GM04504 (cell line): ENCODE results near the gene BRDT.

ENCODE experiments used
- DNase-seq: peaks from one replicate; pipeline ENCODE4 v3.0.0-alpha.2; 2012; ENCODE audit warnings: low read depth

BRDT gene

DNA sequence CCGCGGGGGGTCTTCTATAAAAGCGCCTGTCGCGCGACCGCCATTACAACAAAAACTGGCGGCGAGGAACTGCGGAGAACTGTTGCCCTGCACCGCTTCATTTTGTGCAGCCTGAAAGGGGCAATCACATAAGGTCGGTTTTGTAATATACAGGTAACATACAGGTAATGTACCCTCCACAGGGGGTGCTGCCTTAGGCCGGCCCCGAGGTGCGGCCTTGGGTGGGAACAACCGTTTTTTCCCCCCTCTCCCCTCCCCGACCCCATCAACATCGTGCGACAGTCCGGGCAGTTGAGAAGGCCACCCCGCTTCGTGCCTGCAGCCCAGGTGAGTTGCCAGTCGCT is at the start of gene BRDT:
TSS of gene BRDT (plus strand) at position 46 of the 344 bp plus-strand sequence. CDS start 13,354 bp downstream, outside the sequence.
- no peak for DNase-seq

GRCh38 chr1:91900562-91900961 is 48.6 kb upstream of the BRDT start:
- no peak for DNase-seq

DNA sequence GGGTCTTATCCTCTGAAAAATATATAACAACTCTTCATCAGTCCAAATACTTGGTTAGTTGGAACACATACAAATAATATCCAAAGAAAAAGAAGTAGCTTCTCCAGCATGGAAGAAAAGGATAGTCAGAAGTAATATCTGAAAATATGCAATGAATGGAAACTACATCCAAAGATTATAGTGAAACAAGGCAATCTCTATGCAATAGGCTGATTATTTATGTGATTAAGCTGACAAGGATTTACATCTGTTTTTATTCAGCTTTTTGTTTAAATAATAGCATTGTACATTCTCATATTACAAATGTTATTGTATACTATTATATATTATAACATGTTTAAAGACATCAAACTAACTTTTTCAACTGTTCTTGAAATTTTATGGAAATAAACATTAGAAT is 48.0 kb upstream of the BRDT start:
- DNase-seq = no peak

DNA sequence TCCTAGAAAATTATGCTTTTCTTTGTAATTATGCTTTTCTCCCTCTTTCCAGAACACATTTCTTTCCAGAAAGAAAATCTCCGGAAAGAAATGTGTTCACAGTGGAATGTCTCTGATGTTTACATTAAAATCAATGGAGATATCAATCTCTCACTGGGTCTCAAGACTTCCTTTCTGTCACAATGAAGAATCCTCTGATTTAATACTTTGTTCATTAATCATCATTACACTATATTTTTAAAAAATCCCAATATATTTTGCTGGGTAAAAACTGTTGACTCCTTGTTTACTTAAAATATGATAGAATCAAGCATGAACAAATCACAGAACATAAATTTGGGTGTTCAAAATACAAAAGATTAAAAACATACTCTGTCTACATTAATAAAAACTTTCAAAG is 36.9 kb upstream of the BRDT start:
- no peak for DNase-seq

GRCh38 chr1:91913018-91913417 is 36.2 kb upstream of the BRDT start:
- no peak for DNase-seq

GRCh38 chr1:91916046-91916445 is 33.2 kb upstream of the BRDT start:
- no peak for DNase-seq

DNA sequence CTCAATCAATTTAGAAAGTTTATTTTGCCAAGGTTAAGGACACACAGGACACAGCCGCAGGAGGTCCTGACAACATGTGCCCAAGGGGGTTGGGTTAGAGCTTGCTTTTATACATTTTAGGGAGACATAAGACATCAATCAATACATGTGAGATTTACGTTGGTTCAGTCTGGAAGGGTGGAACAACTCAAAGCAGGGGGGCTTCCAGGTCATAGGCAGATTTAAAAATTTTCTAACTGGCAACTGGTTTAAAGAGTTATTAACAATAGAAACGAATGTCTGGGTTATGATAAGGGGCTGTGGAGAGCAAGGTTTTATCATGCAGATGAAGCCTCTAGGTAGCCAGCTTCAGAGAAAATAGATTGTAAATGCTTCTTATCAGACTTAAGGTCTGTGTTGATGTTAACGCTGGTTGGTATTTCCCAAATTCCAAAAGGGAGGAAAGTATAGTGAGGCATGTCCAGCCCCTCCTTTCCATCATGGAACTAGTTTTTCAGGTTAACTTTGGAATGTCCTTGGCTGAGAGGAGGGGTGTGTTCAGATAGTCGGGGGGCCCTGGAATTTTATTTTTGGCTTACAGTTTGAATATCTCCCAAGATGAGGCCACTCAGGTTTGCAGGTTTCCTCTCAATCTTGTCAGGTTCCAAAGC is 32.3 kb upstream of the BRDT start:
- no peak for DNase-seq

- no peak for DNase-seq
Observed at GRCh38 chr1:91919962-91920361, 29.2 kb upstream of the BRDT start.

GRCh38 chr1:91924146-91924545 is 25.1 kb upstream of the BRDT start:
- peak; percentile 65 for DNase-seq

DNA sequence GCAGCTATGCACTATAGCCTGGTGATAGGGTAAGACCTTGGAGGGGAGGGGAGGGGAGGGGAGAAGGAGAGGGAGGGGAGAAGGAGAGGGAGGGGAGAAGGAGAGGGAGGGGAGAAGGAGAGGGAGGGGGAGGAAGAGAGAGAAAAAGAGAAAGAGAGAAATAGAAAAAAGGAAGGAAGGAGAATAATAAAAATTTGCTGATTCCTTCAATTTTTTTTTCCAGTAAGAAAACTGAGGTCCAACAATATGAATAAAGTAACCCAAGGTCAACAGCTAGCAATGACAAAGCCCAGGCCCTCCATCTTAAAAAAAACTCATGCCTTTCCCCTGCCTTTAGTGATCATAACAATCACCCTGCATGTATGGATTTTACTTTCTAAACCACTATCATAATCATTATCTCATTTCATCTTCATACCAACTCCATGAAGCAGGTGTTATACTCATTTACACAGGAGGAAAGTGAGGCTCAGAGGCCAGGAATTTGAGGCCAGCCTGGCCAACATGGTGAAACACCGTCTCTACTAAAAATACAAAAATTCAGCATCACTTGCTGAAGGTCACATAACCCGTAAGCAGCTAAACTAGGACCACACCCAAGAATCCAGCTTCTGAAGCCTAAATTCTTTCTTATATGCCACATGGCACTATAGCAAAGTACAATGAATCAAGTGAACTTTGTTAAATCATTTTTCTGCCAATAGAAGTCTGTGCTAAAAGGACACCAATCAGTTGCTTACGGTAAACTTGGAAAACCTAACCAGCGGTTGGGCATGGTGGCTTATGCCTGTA is 23.4 kb upstream of the BRDT start:
- DNase-seq = no peak

DNA sequence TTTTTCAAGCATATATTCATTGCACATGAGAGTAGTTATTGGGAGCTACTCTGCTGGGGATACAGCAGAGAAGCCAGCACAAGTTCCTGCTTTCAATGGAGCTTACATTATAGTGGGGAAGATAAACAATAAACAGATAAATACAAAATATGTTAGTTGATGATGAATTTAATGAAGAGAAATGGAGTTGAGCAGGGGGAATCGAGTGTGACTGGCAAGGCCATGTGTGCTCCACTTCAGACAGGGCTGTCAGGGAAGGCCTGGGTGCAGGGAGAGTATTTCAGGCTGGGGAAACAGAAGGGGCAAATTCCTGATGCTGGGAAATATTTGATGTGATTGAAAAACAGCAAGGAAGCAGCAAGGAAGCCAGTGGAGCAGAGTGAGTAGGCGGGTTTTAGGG is 21.2 kb upstream of the BRDT start:
- no peak for DNase-seq

- DNase-seq = no peak
Observed at GRCh38 chr1:91929250-91929649, 20.0 kb upstream of the BRDT start.

DNA sequence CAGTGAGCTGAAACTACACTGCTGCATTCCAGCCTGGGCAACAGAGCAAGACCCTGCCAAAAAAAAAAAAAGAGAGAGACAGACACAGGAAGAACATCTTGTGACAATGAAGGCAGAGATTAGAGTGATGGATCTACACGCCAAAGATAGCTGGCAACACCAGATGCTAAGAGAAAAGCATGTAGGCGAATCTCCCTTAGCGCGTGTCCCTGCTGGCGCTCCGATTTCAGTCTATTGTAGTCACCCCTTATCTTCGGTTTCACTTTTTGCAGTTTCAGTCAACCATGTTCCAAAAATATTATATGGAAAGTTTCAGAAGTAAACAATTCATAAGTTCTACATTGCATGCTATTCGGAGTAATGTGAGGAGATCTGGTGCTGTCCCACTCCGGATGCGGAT is 11.6 kb upstream of the BRDT start:
- no peak for DNase-seq

- DNase-seq = no peak
Observed at GRCh38 chr1:91940496-91940895, 8.7 kb upstream of the BRDT start.

DNA sequence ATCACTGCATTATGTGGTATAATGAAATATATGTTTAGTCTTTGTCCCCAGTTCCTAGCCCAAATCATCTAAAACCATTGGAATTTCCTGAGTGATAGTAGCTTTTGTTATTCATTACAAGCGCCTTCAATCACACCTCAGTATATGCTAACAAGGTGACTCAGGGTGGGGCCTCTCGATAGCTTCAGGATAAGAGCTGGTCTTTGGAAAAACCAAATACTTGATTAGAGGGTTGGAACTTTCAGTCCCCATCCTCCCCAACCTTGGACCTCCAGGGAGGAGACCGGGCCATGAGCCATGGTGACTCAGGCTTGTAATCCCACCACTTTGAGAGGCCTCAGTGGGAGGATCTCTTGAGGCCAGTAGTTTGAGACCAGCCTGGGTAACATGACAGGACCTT is 5.1 kb upstream of the BRDT start:
- no peak for DNase-seq

- no peak for DNase-seq
Observed at GRCh38 chr1:91948097-91948496, 1.1 kb upstream of the BRDT start.

- DNase-seq = no peak
Observed at GRCh38 chr1:91948501-91949355, 473 bp upstream of the BRDT start.

DNA sequence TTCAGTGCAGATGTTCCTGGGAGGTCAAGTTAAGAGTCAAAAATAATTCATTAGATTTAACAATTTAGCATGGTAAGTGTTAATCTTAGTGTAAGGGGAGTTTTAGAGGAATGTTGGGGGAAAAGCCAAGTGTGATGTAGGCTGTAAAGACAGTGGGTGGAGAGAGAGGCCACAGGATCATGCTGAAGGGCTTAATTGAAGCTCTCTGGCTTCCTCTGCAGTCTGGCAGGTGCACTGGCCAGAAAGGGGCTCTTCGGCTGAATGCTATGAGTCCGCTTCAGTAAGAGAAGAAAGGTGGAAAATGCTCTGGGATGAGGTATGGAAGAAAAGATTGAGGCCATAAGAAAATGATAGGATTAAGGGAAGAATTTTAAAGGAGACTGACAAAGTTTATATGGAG is 3.0 kb downstream of the BRDT start:
- DNase-seq = no peak

- DNase-seq = no peak
Observed at GRCh38 chr1:91958926-91959325, 9.7 kb downstream of the BRDT start.

- no peak for DNase-seq
Observed at GRCh38 chr1:91968334-91968733, 19.1 kb downstream of the BRDT start.

GRCh38 chr1:91979383-91979782 is 30.2 kb downstream of the BRDT start:
- no peak for DNase-seq

DNA sequence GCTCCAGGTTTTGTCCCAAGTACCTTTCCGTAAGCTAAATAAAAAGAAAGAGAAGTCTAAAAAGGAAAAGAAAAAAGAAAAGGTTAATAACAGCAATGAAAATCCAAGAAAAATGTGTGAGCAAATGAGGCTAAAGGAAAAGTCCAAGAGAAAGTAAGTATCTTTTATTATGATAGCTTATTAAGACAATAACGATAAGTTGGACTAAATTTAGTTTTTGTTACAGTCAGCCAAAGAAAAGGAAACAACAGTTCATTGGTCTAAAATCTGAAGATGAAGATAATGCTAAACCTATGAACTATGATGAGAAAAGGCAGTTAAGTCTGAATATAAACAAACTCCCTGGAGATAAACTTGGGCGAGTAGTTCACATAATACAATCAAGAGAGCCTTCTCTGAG is 31.5 kb downstream of the BRDT start:
- DNase-seq = no peak

- DNase-seq = no peak
Observed at GRCh38 chr1:91981996-91982609, 32.9 kb downstream of the BRDT start.
